H1 (cell line): ENCODE results near the gene ARL6IP4. TPM values are rescaled to one million over a fixed set of nuclear protein-coding genes. Genes with fewer than 3 reads are reported as not detected.

Experiments used
- CTCF ChIA-PET: fragments of 300-600 bp; sonication (Branson Sonifier 250); formaldehyde crosslinking; loops from one replicate; lab custom pipeline; 2021; ENCODE audit not compliant: partially characterized antibody; lab: Charles Lee
- POLR2A ChIA-PET: fragments of 300-600 bp; sonication (Branson Sonifier 250); formaldehyde crosslinking; loops from one replicate; lab custom pipeline; 2021; ENCODE audit warnings: inconsistent platforms; ENCODE audit not compliant: partially characterized antibody; lab: Charles Lee
- DNase-seq, 2 experiments: peaks; one replicate each; pipeline versions ENCODE4 v3.0.0 to v3.0.0-alpha.2; 2010 to 2022; ENCODE audit warnings: low spot score in 2 of 2, low read depth in 1 of 2, mixed read lengths in 1 of 2
- FAIRE-seq: peaks from 2 replicates; lab custom pipeline; 2011; peaks lifted over from hg19 to GRCh38; lab: Jason Lieb, UNC
- H2AFZ ChIP-seq: 2 replicates; pipeline ENCODE4 v1.8.1; 2012; ENCODE audit warnings: low read length, inconsistent platforms
- H2AK5ac ChIP-seq: 2 replicates; pipeline ENCODE4 v1.6.1; 2013; ENCODE audit warnings: low read depth, low read length
- H2BK120ac ChIP-seq: replicated peaks from 2 replicates; pipeline ENCODE3; 2013; ENCODE audit warnings: low read depth, low read length, inconsistent platforms
- H2BK12ac ChIP-seq: 2 replicates; pipeline ENCODE4 v1.6.1; 2013; ENCODE audit warnings: low read depth, low read length
- H2BK15ac ChIP-seq: 2 replicates; pipeline ENCODE4 v1.6.1; 2013; ENCODE audit warnings: low read length
- H2BK20ac ChIP-seq: 2 replicates; pipeline ENCODE4 v1.6.1; 2013; ENCODE audit warnings: low read length
- H2BK5ac ChIP-seq: 2 replicates; pipeline ENCODE4 v1.6.1; 2013; ENCODE audit warnings: low read depth, low read length
- H3K14ac ChIP-seq: 2 replicates; pipeline ENCODE4 v1.6.1; 2013; ENCODE audit warnings: inconsistent platforms; ENCODE audit not compliant: insufficient read length
- H3K18ac ChIP-seq: 2 replicates; pipeline ENCODE4 v1.6.1; 2013; ENCODE audit warnings: low read length; ENCODE audit errors: extremely low read depth
- H3K23ac ChIP-seq: 2 replicates; pipeline ENCODE4 v1.6.1; 2013; ENCODE audit warnings: inconsistent platforms; ENCODE audit not compliant: insufficient read length
- H3K23me2 ChIP-seq: 2 replicates; pipeline ENCODE4 v1.6.1; 2013; ENCODE audit warnings: low read depth, low read length
- H3K27ac ChIP-seq: 2 replicates; pipeline ENCODE4 v1.6.1; 2011; ENCODE audit warnings: low read depth, low read length, inconsistent platforms
- H3K27me3 ChIP-seq, 4 experiments: replicated peaks in 1 of 4; 1 replicate in 1 of 4; 2 replicates in 3 of 4; pipeline versions ENCODE4 v1.6.1 to v1.8.1; 2011 to 2013; ENCODE audit warnings: low read length in 3 of 4, mild to moderate bottlenecking in 3 of 4, inconsistent platforms in 2 of 4, mixed read lengths in 2 of 4, moderate library complexity in 1 of 4; ENCODE audit not compliant: control insufficient read depth in 3 of 4, insufficient read depth in 3 of 4; ENCODE audit errors: extremely low read depth in 1 of 4
- H3K36me3 ChIP-seq, 4 experiments: 2 replicates each; pipeline versions ENCODE4 v1.6.1 to v1.8.1; 2011 to 2013; ENCODE audit warnings: mild to moderate bottlenecking in 4 of 4, low read length in 3 of 4, moderate library complexity in 2 of 4, control low read depth in 1 of 4, inconsistent platforms in 1 of 4; ENCODE audit not compliant: insufficient read depth in 4 of 4, control insufficient read depth in 2 of 4
- H3K4ac ChIP-seq: replicated peaks from 2 replicates; pipeline ENCODE3; 2013; ENCODE audit warnings: low read length, low read depth, mixed read lengths, inconsistent platforms; ENCODE audit not compliant: insufficient read length
- H3K4me1 ChIP-seq, 4 experiments: replicated peaks in 1 of 4; 1 replicate in 1 of 4; 2 replicates in 3 of 4; pipeline versions ENCODE4 v1.6.1 to v1.8.1; 2011 to 2013; ENCODE audit warnings: low read length in 3 of 4, inconsistent platforms in 2 of 4, mixed read lengths in 1 of 4; ENCODE audit not compliant: insufficient read depth in 4 of 4, control insufficient read depth in 3 of 4
- H3K4me2 ChIP-seq, 2 experiments: 2 replicates each; pipeline versions ENCODE4 v1.6.1 to v1.8.1; 2011 to 2013; ENCODE audit warnings: low read depth in 2 of 2, low read length in 2 of 2, control low read depth in 1 of 2, inconsistent platforms in 1 of 2, mild to moderate bottlenecking in 1 of 2; ENCODE audit not compliant: insufficient read depth in 1 of 2
- H3K4me3 ChIP-seq, 4 experiments: fragments of 200-600, 300-600 bp in 1 of 4; sonication (generic), shearing (Covaris generic), sonication (Bioruptor Twin) in 1 of 4; 2 replicates each; pipeline versions ENCODE4 v1.5.1 to v1.8.1; 2011 to 2016; ENCODE audit warnings: low read length in 4 of 4, low read depth in 3 of 4, control low read depth in 2 of 4, inconsistent platforms in 2 of 4, mild to moderate bottlenecking in 2 of 4, mixed read lengths in 1 of 4, moderate library complexity in 1 of 4; ENCODE audit not compliant: insufficient read depth in 2 of 4; ENCODE audit errors: extremely low read depth in 1 of 4
- H3K56ac ChIP-seq: replicated peaks from 2 replicates; pipeline ENCODE3; 2013; ENCODE audit warnings: low read depth, mild to moderate bottlenecking, mixed read lengths, low read length, inconsistent platforms; ENCODE audit not compliant: insufficient read length
- H3K79me1 ChIP-seq: 2 replicates; pipeline ENCODE4 v1.6.1; 2013; ENCODE audit warnings: low read depth, low read length, control low read depth
- H3K79me2 ChIP-seq, 2 experiments: 2 replicates each; pipeline versions ENCODE4 v1.6.1 to v1.8.1; 2012 to 2013; ENCODE audit warnings: low read length in 2 of 2, mild to moderate bottlenecking in 2 of 2, inconsistent platforms in 1 of 2; ENCODE audit not compliant: insufficient read depth in 2 of 2, control insufficient read depth in 1 of 2
- H3K9ac ChIP-seq, 4 experiments: replicated peaks in 1 of 4; 1 replicate in 1 of 4; 2 replicates in 3 of 4; pipeline versions ENCODE4 v1.6.1 to v1.8.1; 2011 to 2013; ENCODE audit warnings: low read depth in 3 of 4, low read length in 3 of 4, control low read depth in 2 of 4, mild to moderate bottlenecking in 2 of 4, moderate library complexity in 2 of 4, inconsistent platforms in 1 of 4; ENCODE audit errors: extremely low read depth in 1 of 4
- H3K9me3 ChIP-seq, 2 experiments: 2 replicates each; pipeline versions ENCODE4 v1.6.1 to v1.8.1; 2012 to 2013; ENCODE audit warnings: mild to moderate bottlenecking in 2 of 2, moderate library complexity in 2 of 2, control low read depth in 1 of 2, inconsistent platforms in 1 of 2, low read depth in 1 of 2, low read length in 1 of 2, mixed read lengths in 1 of 2; ENCODE audit not compliant: insufficient read depth in 2 of 2
- H4K20me1 ChIP-seq, 2 experiments: replicated peaks in 1 of 2; 2 replicates each; pipeline versions ENCODE3 to v1.8.1; 2011 to 2013; ENCODE audit warnings: inconsistent platforms in 2 of 2, low read length in 2 of 2, mild to moderate bottlenecking in 1 of 2; ENCODE audit not compliant: insufficient read depth in 2 of 2, control insufficient read depth in 1 of 2
- H4K5ac ChIP-seq: 2 replicates; pipeline ENCODE4 v1.6.1; 2013; ENCODE audit warnings: low read length, low read depth, mixed read lengths, inconsistent platforms; ENCODE audit not compliant: insufficient read length
- H4K8ac ChIP-seq: 2 replicates; pipeline ENCODE4 v1.8.0; 2013; ENCODE audit warnings: mild to moderate bottlenecking, moderate library complexity, low read length, inconsistent platforms; ENCODE audit not compliant: insufficient read depth; ENCODE audit errors: extremely low read depth
- H4K91ac ChIP-seq: replicated peaks from 2 replicates; pipeline ENCODE3; 2013; ENCODE audit warnings: low read length, mixed read lengths, inconsistent platforms; ENCODE audit not compliant: insufficient read length
- ASH2L ChIP-seq: fragments of 200-600, 300-600 bp; sonication (generic); IDR thresholded peaks from one replicate; pipeline ENCODE4 v1.7.1; 2017; ENCODE audit warnings: low read length
- BACH1 ChIP-seq: IDR thresholded peaks from 2 replicates; pipeline ENCODE4 v1.6.1; 2012; ENCODE audit warnings: low read length, improper control_type of control experiment
- BCL11A ChIP-seq, 2 experiments: IDR thresholded peaks; one replicate each; pipeline ENCODE4 v1.6.1; 2011; ENCODE audit warnings: low read depth in 2 of 2, low read length in 2 of 2, mild to moderate bottlenecking in 2 of 2
- BRCA1 ChIP-seq: IDR thresholded peaks from 2 replicates; pipeline ENCODE4 v1.6.1; 2012; ENCODE audit warnings: low read depth, low read length, improper control_type of control experiment
- CBX5 ChIP-seq: fragments of 300-800, 300-1000 bp; sonication (generic); IDR thresholded peaks from 2 replicates; pipeline ENCODE4 v1.7.1; 2016; ENCODE audit warnings: antibody characterized with exemption, low read length, low read depth
- CTBP2 ChIP-seq: IDR thresholded peaks from 2 replicates; pipeline ENCODE4 v1.7.0; 2011; ENCODE audit warnings: borderline replicate concordance, mild to moderate bottlenecking, moderate library complexity, mixed read lengths, low read length; ENCODE audit not compliant: insufficient read depth, insufficient read length
- CTCF ChIP-seq, 3 experiments: IDR thresholded peaks; 1 replicate in 2 of 3; 2 replicates in 1 of 3; pipeline versions ENCODE4 v1.5.1 to v1.6.1; 2011; ENCODE audit warnings: low read length in 3 of 3, mild to moderate bottlenecking in 3 of 3, inconsistent platforms in 2 of 3, low read depth in 1 of 3, moderate library complexity in 1 of 3; ENCODE audit not compliant: insufficient read depth in 1 of 3; ENCODE audit errors: control extremely low read depth in 1 of 3
- E2F6 ChIP-seq: IDR thresholded peaks from 2 replicates; pipeline ENCODE4 v1.6.1; 2012; ENCODE audit warnings: inconsistent platforms
- JUND ChIP-seq: IDR thresholded peaks from 2 replicates; pipeline ENCODE4 v1.6.1; 2011; ENCODE audit warnings: mild to moderate bottlenecking, improper control_type of control experiment, low read length
- RAD21 ChIP-seq, 2 experiments: IDR thresholded peaks in 1 of 2; conservative IDR thresholded peaks in 1 of 2; 2 replicates each; pipeline ENCODE4 v1.6.1; 2011; ENCODE audit warnings: low read depth in 2 of 2, low read length in 2 of 2, improper control_type of control experiment in 1 of 2, inconsistent platforms in 1 of 2, mild to moderate bottlenecking in 1 of 2, moderate library complexity in 1 of 2
- TAF1 ChIP-seq: IDR thresholded peaks from 2 replicates; pipeline ENCODE4 v1.6.1; 2011; ENCODE audit warnings: mild to moderate bottlenecking, low read depth, low read length
- WGBS, 2 experiments: shearing (Covaris generic) in 1 of 2; methylation state at CpG; one replicate each; pipeline versions ENCODE4 v1.1.6 to v1.1.7; 2013 to 2015; ENCODE audit warnings: low lambda C conversion rate in 2 of 2, mixed read lengths in 2 of 2, inconsistent platforms in 1 of 2, low coverage in 1 of 2, missing lambda C conversion rate in 1 of 2; ENCODE audit not compliant: insufficient replicate concordance in 2 of 2, insufficient coverage in 1 of 2, insufficient read length in 1 of 2; ENCODE audit errors: extremely low coverage in 1 of 2, missing lambda C conversion rate in 1 of 2; 5-methylcytosine and 5-hydroxymethylcytosine counted together
- polyA plus RNA-seq, 7 experiments: library from polyadenylated mRNA; depleted of rRNA in 3 of 7; stranded (reverse) in 5 of 7; unstranded in 2 of 7; fragments of >200 nt in 5 of 7; fragments of 200-250 nt in 2 of 7; gene quantifications; 1 replicate in 5 of 7; 2 replicates in 1 of 7; 4 replicates in 1 of 7; pipeline versions ENCODE4 v1.2.1 to v1.2.3, GENCODE V29; 2011 to 2013; ENCODE audit warnings: missing spikeins in 2 of 7, mixed read lengths in 2 of 7
- total RNA-seq: library from RNA; stranded (reverse); fragmentation: NEBNext Ultra II Directional; extraction: Animal tissue kit (Norgen Biotek cat#: 25700); gene quantifications from 2 replicates; pipeline ENCODE4 v1.2.1, GENCODE V29; 2021

ARL6IP4 gene
- total and polyA plus RNA-seq, 2 of the 8 experiments (the other 6 are each of a cell fraction or from before 2014, with no cell fraction given) = 76.4 to 109 TPM

GRCh38 chr12:123010681-123011080 lies 30.2 kb downstream of the ARL6IP4 start:
- Histone ChIP-seq H2BK12ac (no peak overlapping the region), H2AK5ac (no peak overlapping the region), H3K27me3 (no peaks in the 10 kb centered on the region), H3K23me2 (no peaks in the 10 kb centered on the region), H3K4me2 (no peak overlapping the region), H4K20me1 (peaks cover 0 to 3% of the 10 kb centered on the region in 2 experiments), H3K4me1 (no peaks in the 10 kb centered on the region), H4K5ac (no peak overlapping the region), H3K36me3 (no peaks in the 10 kb centered on the region), H3K4me3 (no peak overlapping the region), H3K23ac (no peak overlapping the region), H3K27ac (no peak overlapping the region), H3K14ac (no peak overlapping the region), H3K18ac (no peak overlapping the region), H3K9ac (no peak overlapping the region), H3K79me1 (no peaks in the 10 kb centered on the region), H4K91ac (no peak overlapping the region), H2BK20ac (no peak overlapping the region), H4K8ac (no peak overlapping the region), H3K9me3 (no peaks in the 10 kb centered on the region; a peak in 1 of 4 replicates), H3K4ac (no peak overlapping the region), H2AFZ (no peak overlapping the region), H2BK120ac (no peak overlapping the region), H3K56ac (no peak overlapping the region), H3K79me2 (no peaks in the 10 kb centered on the region), H2BK15ac (no peak overlapping the region), H2BK5ac (no peak overlapping the region)
- POLR2A ChIA-PET = no interaction called here
- FAIRE-seq (no peak), DNase-seq (no peak)
- no peak for TF ChIP-seq BACH1
- peak in 1 of 3 experiments; percentile 13; a peak in 1 of 4 replicates for TF ChIP-seq CTCF (IDR thresholded peaks at IDR 0.05; ENCODE audit: control extremely low read depth in 1 of 3, insufficient read depth in 1 of 3, low read depth in 1 of 3, low read length in 3 of 3)
- peak in 1 of 2 experiments; percentile 10; a peak in 1 of 4 replicates for TF ChIP-seq RAD21 (IDR thresholded peaks at IDR 0.05 in 1 of 2, conservative IDR thresholded peaks at IDR 0.05 in 1 of 2; ENCODE audit: low read depth in 2 of 2, low read length in 2 of 2)
- no peak for TF ChIP-seq TAF1
- no peak for TF ChIP-seq CTBP2
- TF ChIP-seq E2F6 = no peak
- no peak for TF ChIP-seq BRCA1
- no peak for TF ChIP-seq ASH2L
- TF ChIP-seq JUND = no peak
- TF ChIP-seq CBX5 = no peak
- TF ChIP-seq BCL11A (IDR thresholded peaks at IDR 0.05; ENCODE audit: low read depth in 2 of 2, low read length in 2 of 2) = no peak
- CTCF ChIA-PET = interaction anchor here (0.9 to 1.0 kb wide), 3 partner anchors 20 to 64 kb away, joined by 3 to 4 read pairs (median 3); no protein-coding TSS in a partner anchor
- WGBS, 2 experiments = 80% methylated on average over 4 of the region's 4 CpGs; no CpG with 5 or more reads in 1 of the 2 experiments
